GM12878 (cell line): Measurements from ENCODE around the gene JOSD2. TPM values are rescaled to one million over a fixed set of nuclear protein-coding genes. Genes with fewer than 3 reads are reported as not detected.
A peak's percentile ranks its signal among the peaks of the same experiment; 100 is the strongest.

ENCODE experiments used
- BRCA1 ChIP-seq: IDR thresholded peaks from 2 replicates; pipeline ENCODE4 v1.6.1; 2011; ENCODE audit warnings: low read depth, low read length, improper control_type of control experiment
- CHD2 ChIP-seq: IDR thresholded peaks from 2 replicates; pipeline ENCODE4 v1.6.1; 2011; ENCODE audit warnings: low read depth, low read length, improper control_type of control experiment, borderline replicate concordance
- CREB1 ChIP-seq: IDR thresholded peaks from 2 replicates; pipeline ENCODE4 v1.6.1; 2012; ENCODE audit warnings: low read depth, mild to moderate bottlenecking, inconsistent platforms
- EP300 ChIP-seq, 2 experiments: fragments of 150-350 bp in 1 of 2; IDR thresholded peaks; 2 replicates each; pipeline ENCODE4 v1.6.1; 2011 to 2012; ENCODE audit warnings: low read depth in 2 of 2, low read length in 2 of 2, borderline replicate concordance in 1 of 2, improper control_type of control experiment in 1 of 2, inconsistent platforms in 1 of 2; ENCODE audit not compliant: control insufficient read depth in 1 of 2
- ETV6 ChIP-seq, 2 experiments: fragments of 450-650 bp in 1 of 2; IDR thresholded peaks in 1 of 2; conservative IDR thresholded peaks in 1 of 2; 2 replicates each; pipeline ENCODE4 v1.6.1; 2014; ENCODE audit warnings: antibody characterized with exemption in 1 of 2, borderline replicate concordance in 1 of 2, low read depth in 1 of 2, mild to moderate bottlenecking in 1 of 2, moderate library complexity in 1 of 2
- FOXK2 ChIP-seq: fragments of 450-650 bp; IDR thresholded peaks from 2 replicates; pipeline ENCODE4 v1.6.1; 2017; ENCODE audit warnings: mild to moderate bottlenecking, moderate library complexity
- FOXM1 ChIP-seq: IDR thresholded peaks from 2 replicates; pipeline ENCODE4 v1.6.1; 2012; ENCODE audit warnings: low read depth, mild to moderate bottlenecking, inconsistent platforms, low read length, moderate library complexity
- HCFC1 ChIP-seq: fragments of 150-350 bp; IDR thresholded peaks from 2 replicates; pipeline ENCODE4 v1.6.1; 2014; ENCODE audit warnings: low read length
- HDAC6 ChIP-seq: fragments of 200-600 bp; sonication (generic); IDR thresholded peaks from one replicate; pipeline ENCODE4 v1.8.0; 2017; ENCODE audit warnings: antibody characterized with exemption; ENCODE audit not compliant: unreplicated experiment
- MXI1 ChIP-seq: fragments of 150-350 bp; IDR thresholded peaks from 2 replicates; pipeline ENCODE4 v1.6.1; 2011; ENCODE audit warnings: low read depth, mild to moderate bottlenecking, inconsistent platforms, low read length, improper control_type of control experiment
- MYB ChIP-seq: fragments of 150-350 bp; IDR thresholded peaks from 2 replicates; pipeline ENCODE4 v1.6.1; 2014; ENCODE audit warnings: mild to moderate bottlenecking, low read depth, low read length, borderline replicate concordance
- NFYA ChIP-seq: IDR thresholded peaks from 2 replicates; pipeline ENCODE4 v1.6.1; 2011; ENCODE audit warnings: low read depth, mild to moderate bottlenecking, low read length, improper control_type of control experiment, borderline replicate concordance
- NR2C2 ChIP-seq: IDR thresholded peaks from 2 replicates; pipeline ENCODE4 v1.6.1; 2011; ENCODE audit warnings: borderline replicate concordance, low read depth; ENCODE audit not compliant: control insufficient read depth, insufficient read length
- NRF1 ChIP-seq: conservative IDR thresholded peaks from 2 replicates; pipeline ENCODE4 v1.6.1; 2011; ENCODE audit warnings: mild to moderate bottlenecking, low read depth, low read length, improper control_type of control experiment
- RBBP5 ChIP-seq: fragments of 200-600 bp; sonication (generic); conservative IDR thresholded peaks from 2 replicates; pipeline ENCODE4 v1.6.1; 2016
- RFX5 ChIP-seq: IDR thresholded peaks from 2 replicates; pipeline ENCODE4 v1.6.1; 2011; ENCODE audit warnings: low read depth, low read length, improper control_type of control experiment
- SREBF2 ChIP-seq: IDR thresholded peaks from 2 replicates; pipeline ENCODE4 v1.6.1; 2012; ENCODE audit warnings: mild to moderate bottlenecking, low read length
- STAT3 ChIP-seq: IDR thresholded peaks from 2 replicates; pipeline ENCODE4 v1.6.1; 2011; ENCODE audit warnings: low read depth, low read length, improper control_type of control experiment
- polyA plus RNA-seq, 11 experiments: library from polyadenylated mRNA; depleted of rRNA in 4 of 11; unstranded in 6 of 11; stranded (reverse) in 5 of 11; fragments of >200 nt; fragmentation: Nextera tagmentation in 4 of 11; fragmentation: Illumina TruSeq in 1 of 11; extraction: Ambion mirVana in 4 of 11; extraction: Trizol in 1 of 11; gene quantifications; 1 replicate in 1 of 11; 2 replicates in 10 of 11; pipeline versions ENCODE4 v1.2.1 to v1.2.3, GENCODE V29; 2011 to 2016; ENCODE audit warnings: inconsistent platforms in 2 of 11, missing spikeins in 2 of 11, low read depth in 1 of 11
- total RNA-seq, 4 experiments: library from RNA; depleted of rRNA in 3 of 4; stranded (reverse); fragments of >200 nt in 3 of 4; fragmentation: Illumina TruSeq in 1 of 4; extraction: Trizol in 1 of 4; gene quantifications; 2 replicates each; pipeline versions ENCODE4 v1.2.1 to v1.2.3, GENCODE V29; 2013 to 2021
- TF ChIP-seq, protein P1 (sequence below): fragments of 150-350 bp; IDR thresholded peaks from 2 replicates; pipeline ENCODE4 v1.6.1; 2014; ENCODE audit warnings: mild to moderate bottlenecking, low read depth, low read length
- TF ChIP-seq, protein P2 (sequence below): fragments of 450-650 bp; formaldehyde crosslinking; IDR thresholded peaks from 2 replicates; pipeline ENCODE4 v1.4.0; 2022; ENCODE audit warnings: mild to moderate bottlenecking, moderate library complexity
- TF ChIP-seq, protein P3 (sequence below): IDR thresholded peaks from 2 replicates; pipeline ENCODE4 v1.6.1; 2012; ENCODE audit warnings: low read length, inconsistent platforms
- TF ChIP-seq, protein P4 (sequence below): IDR thresholded peaks from 2 replicates; pipeline ENCODE4 v1.6.1; 2012; ENCODE audit warnings: low read depth, low read length, improper control_type of control experiment
- TF ChIP-seq, protein P5 (sequence below): IDR thresholded peaks from 2 replicates; pipeline ENCODE4 v1.6.1; 2011; ENCODE audit warnings: low read depth, low read length, improper control_type of control experiment, borderline replicate concordance

The JOSD2 gene
- total and polyA plus RNA-seq, 10 of the 15 experiments (the other 5 are each of a cell fraction or from before 2014, with no cell fraction given): 0.91 to 26.7 (median 13.0) TPM

DNA sequence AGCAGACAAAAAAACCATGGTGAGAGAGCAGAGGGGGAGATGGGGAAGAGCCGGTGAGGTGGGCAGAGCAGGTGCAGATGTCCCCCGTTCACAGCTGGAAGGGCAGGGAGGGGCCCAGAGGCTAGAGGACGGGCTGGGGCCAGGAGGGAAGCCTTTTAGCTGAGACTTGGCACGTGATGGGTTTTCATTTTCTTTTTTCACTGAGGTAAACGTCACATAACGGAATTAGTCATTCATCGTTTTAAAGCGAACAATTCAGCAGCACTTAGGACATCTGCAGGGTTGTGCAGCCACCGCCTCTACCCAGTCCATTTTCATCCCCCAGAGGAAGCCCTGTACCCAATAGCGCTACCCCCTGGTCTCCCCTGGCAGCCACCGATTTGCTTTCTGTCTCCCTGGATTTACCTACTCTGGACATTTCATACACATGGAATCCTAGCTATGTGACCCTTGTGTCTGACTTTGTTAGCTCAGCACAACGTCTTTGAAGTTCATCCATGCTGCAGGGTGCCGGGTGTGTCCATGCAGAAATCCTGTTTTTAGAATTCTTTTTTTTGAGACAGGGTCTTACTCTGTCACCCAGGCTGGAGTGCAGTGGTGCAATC, 50.7 kb downstream of the JOSD2 start (continued):
- TF ChIP-seq MXI1 (no peak; the same call in 1 of the 2 replicates), HCFC1 (no peak), FOXK2 (no peak), STAT3 (no peak), EP300 (IDR thresholded peaks at IDR 0.05; ENCODE audit: borderline replicate concordance in 1 of 2, control insufficient read depth in 1 of 2, low read depth in 2 of 2, low read length in 2 of 2) (peak in 1 of 2 experiments; percentile 50; a peak in 2 of 4 replicates), RFX5 (no peak), BRCA1 (no peak), FOXM1 (no peak), CHD2 (no peak), NR2C2 (no peak), NRF1 (no peak), HDAC6 (no peak), MYB (no peak), CREB1 (peak; percentile 76), SREBF2 (no peak), NFYA (no peak), ETV6 (conservative IDR thresholded peaks at IDR 0.05 in 1 of 2, IDR thresholded peaks at IDR 0.05 in 1 of 2; ENCODE audit: borderline replicate concordance in 1 of 2, low read depth in 1 of 2) (no peak), RBBP5 (no peak)
- TF ChIP-seq, protein P1, sequence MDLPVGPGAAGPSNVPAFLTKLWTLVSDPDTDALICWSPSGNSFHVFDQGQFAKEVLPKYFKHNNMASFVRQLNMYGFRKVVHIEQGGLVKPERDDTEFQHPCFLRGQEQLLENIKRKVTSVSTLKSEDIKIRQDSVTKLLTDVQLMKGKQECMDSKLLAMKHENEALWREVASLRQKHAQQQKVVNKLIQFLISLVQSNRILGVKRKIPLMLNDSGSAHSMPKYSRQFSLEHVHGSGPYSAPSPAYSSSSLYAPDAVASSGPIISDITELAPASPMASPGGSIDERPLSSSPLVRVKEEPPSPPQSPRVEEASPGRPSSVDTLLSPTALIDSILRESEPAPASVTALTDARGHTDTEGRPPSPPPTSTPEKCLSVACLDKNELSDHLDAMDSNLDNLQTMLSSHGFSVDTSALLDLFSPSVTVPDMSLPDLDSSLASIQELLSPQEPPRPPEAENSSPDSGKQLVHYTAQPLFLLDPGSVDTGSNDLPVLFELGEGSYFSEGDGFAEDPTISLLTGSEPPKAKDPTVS: no peak
- TF ChIP-seq, protein P2, sequence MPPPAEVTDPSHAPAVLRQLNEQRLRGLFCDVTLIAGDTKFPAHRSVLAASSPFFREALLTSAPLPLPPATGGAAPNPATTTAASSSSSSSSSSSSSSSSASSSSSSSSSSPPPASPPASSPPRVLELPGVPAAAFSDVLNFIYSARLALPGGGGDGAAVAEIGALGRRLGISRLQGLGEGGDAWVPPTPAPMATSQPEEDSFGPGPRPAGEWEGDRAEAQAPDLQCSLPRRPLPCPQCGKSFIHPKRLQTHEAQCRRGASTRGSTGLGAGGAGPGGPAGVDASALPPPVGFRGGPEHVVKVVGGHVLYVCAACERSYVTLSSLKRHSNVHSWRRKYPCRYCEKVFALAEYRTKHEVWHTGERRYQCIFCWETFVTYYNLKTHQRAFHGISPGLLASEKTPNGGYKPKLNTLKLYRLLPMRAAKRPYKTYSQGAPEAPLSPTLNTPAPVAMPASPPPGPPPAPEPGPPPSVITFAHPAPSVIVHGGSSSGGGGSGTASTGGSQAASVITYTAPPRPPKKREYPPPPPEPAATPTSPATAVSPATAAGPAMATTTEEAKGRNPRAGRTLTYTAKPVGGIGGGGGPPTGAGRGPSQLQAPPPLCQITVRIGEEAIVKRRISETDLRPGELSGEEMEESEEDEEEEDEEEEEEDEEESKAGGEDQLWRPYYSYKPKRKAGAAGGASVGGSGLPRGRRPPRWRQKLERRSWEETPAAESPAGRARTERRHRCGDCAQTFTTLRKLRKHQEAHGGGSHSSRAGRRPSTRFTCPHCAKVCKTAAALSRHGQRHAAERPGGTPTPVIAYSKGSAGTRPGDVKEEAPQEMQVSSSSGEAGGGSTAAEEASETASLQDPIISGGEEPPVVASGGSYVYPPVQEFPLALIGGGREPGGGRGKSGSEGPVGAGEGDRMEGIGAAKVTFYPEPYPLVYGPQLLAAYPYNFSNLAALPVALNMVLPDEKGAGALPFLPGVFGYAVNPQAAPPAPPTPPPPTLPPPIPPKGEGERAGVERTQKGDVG (CRISPR knock-in tag): no peak
- TF ChIP-seq, protein P3, sequence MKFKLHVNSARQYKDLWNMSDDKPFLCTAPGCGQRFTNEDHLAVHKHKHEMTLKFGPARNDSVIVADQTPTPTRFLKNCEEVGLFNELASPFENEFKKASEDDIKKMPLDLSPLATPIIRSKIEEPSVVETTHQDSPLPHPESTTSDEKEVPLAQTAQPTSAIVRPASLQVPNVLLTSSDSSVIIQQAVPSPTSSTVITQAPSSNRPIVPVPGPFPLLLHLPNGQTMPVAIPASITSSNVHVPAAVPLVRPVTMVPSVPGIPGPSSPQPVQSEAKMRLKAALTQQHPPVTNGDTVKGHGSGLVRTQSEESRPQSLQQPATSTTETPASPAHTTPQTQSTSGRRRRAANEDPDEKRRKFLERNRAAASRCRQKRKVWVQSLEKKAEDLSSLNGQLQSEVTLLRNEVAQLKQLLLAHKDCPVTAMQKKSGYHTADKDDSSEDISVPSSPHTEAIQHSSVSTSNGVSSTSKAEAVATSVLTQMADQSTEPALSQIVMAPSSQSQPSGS: no peak; the same call in 1 of the 2 replicates
- TF ChIP-seq, protein P4, sequence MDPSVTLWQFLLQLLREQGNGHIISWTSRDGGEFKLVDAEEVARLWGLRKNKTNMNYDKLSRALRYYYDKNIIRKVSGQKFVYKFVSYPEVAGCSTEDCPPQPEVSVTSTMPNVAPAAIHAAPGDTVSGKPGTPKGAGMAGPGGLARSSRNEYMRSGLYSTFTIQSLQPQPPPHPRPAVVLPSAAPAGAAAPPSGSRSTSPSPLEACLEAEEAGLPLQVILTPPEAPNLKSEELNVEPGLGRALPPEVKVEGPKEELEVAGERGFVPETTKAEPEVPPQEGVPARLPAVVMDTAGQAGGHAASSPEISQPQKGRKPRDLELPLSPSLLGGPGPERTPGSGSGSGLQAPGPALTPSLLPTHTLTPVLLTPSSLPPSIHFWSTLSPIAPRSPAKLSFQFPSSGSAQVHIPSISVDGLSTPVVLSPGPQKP: no peak
- TF ChIP-seq, protein P5, sequence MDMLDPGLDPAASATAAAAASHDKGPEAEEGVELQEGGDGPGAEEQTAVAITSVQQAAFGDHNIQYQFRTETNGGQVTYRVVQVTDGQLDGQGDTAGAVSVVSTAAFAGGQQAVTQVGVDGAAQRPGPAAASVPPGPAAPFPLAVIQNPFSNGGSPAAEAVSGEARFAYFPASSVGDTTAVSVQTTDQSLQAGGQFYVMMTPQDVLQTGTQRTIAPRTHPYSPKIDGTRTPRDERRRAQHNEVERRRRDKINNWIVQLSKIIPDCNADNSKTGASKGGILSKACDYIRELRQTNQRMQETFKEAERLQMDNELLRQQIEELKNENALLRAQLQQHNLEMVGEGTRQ: peak; percentile 75
